NCI-H2171 (cell line): ENCODE results near the gene FBXO4.
A peak's percentile ranks its signal among the peaks of the same experiment; 100 is the strongest.
"Not testable (repeated sequence)": the region's sequence is repeated elsewhere in the genome, so short reads cannot be mapped to it uniquely, and the experiment has no call there.

Source experiments
- DNase-seq: peaks from one replicate; lab custom pipeline; 2025; lab: John Stamatoyannopoulos, UW

The FBXO4 gene

DNA sequence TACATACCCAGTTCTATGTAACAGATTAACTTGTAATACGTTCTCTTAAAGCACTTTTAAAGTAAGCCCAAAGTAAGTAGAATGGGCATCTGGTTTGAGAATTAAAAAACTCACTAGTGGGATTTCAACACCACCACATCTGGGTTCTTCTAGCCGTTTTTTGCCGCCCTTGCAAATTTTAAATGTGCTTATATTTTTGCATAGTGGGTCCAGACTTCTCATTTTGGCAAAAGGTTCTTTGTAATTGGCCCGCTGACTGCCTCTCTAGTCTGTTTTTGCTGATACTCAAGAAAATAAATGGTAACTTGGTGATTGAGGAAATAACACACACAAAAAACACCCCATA is 582 bp upstream of the FBXO4 start:
- DNase-seq: no peak

- peak; percentile 2 for DNase-seq
These were observed 472 bp downstream of the FBXO4 start for GRCh38 chr5:41925555-41925951.

GRCh38 chr5:41927604-41928003 is 2.5 kb downstream of the FBXO4 start:
- DNase-seq: no peak

DNA sequence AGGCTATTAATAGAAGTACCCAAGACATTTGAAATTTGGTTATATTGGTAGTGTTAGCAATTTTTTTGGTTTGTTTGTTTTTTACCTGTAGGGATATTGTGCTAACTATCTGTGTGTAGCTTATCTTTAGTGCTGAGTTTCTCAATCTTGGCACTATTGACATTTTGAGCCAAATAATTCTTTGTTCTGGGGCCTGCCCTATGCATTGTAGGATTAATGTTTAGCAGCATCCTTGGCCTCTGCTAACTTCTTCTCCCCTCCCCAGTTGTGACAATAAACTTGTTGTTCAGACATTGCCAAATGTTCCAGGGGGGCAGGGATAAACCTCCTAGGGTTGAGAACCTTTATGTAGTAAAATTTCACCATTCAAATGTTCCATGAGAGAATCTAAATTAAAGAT is 4.0 kb downstream of the FBXO4 start:
- DNase-seq: no peak

DNA sequence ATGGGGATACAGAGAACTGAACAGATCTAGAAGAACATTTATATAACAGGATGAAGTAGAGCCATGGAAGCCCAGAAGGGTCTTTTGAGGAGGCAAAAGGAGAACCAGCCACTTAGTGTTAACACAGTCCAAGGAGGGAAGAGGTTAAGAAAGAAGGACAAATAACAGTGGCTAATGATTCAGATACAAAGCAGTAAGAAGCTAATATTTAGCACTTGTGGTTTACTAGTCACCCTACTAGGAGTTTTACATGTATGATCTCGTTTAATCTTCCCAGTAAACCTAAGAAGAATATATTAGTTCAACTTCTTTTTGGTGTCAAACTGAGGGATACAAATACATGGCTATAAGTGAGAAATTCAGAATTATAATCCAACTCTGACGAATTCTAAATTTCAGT is 7.7 kb downstream of the FBXO4 start:
- no peak for DNase-seq

DNA sequence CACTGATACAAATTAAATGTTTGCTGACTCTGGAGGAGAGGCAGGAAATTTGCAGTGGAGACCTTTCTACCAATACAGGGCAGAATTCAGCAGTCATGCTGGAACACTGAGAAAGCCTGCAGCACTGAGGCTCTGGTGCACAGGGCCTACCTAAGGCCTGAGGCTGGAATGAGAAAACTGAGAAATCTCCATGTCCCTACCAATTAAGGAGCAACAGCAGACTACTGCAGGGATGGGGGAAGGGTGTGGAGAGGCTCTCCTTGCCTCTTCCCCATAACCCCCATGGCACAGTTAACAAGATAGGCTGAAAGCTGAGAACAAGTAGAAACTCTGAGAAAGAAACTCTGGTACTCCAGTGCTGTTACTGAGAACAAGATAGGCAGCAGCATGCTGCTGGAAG is 10.5 kb downstream of the FBXO4 start:
- DNase-seq: no peak

DNA sequence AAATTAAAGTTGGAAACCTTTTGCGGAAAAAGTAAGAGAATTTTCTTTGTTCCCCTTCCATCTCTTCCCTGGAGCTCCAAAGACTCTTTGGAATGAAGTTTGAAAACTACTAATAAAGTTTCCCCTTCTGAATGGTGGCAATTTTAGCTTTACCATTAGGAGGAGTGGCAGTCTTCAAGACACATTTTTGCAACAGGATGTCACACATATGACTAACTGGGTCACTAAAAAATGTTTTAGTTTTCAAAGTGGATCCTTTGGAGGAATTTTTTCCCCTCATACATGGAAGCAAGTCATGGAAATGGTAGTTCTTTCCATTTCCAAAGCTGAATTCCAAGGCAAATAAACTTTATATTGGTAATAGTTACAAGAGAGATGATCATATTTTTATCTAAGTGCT is 15.6 kb downstream of the FBXO4 start:
- DNase-seq: no peak

DNA sequence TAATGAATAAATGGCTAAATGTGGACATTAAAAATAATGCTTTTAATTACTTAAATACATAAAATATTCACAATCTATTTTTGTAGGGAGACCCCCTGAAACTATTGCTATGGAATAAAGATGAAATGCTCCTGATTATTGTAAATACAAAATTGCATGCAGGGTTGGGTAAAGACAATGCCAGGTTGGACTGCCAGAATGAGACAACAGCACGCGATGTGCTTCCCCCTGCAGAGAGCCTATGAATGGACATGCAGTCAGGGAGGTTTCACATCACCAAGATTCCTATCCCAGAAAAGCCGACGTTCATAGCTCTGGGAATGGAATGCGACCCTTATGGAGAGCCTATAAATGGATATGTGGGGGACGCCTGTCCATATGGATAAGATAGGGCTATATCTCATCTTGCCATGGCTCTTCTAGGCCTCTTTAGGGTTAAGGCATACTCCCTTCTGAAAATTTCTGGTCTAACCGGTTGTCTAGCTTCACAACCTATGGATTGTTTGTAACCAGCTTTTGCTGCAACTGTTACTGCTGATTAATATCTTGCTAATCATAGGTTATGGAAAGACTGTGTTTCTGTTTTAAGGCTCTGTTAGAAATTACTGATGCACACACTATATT is 20.4 kb downstream of the FBXO4 start:
- DNase-seq: not testable (repeated sequence)

DNA sequence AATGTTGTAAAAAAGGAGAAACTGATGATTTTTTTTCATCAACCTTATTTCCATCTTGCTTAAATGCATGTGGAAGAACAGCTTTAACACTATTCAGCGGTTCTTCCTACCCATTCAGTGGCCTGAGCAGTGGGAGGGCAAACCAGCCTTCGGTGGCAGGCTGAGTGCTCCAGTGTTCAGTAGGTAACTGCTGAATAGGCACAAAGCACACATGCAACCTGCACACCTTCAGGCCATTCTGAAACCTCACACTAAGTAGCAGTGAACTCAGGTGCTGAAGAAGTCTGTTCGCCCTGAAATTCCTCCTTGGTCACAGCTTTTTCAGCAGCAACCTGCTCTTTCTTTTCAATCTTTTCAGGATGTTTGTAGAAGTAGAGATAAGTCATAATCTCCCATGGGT is 26.1 kb downstream of the FBXO4 start:
- DNase-seq: no peak

GRCh38 chr5:41954286-41954685 is 29.2 kb downstream of the FBXO4 start:
- DNase-seq: no peak

DNA sequence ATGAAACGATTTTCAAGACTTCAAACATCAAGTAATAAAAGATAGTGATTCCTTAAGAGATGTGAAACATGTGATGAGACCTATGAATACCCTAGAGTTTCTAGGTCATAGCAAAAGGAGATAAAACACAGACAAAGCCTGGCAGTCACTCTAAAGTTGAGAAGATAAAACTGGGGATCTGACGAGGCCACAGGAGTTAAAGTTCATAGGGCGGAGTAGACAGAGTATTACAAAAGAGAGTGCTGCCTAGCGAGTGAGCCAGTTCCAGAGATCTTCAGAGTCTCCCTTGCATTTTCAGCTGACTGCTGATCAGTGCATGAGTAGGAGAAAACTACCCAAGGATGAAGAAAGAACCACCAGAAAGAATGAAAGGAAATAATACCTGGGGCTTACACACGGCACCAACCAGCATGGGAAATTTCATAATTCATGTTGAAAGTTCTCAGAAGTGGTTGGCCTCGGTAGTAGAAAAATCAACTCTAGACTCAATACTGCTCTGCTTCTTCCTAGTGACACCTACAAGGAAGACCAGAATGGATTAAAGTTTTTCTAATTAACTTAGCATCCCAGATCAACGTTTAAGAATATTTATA is 30.4 kb downstream of the FBXO4 start:
- no peak for DNase-seq

- no peak for DNase-seq
These were observed 31.9 kb downstream of the FBXO4 start for GRCh38 chr5:41956943-41957342.

DNA sequence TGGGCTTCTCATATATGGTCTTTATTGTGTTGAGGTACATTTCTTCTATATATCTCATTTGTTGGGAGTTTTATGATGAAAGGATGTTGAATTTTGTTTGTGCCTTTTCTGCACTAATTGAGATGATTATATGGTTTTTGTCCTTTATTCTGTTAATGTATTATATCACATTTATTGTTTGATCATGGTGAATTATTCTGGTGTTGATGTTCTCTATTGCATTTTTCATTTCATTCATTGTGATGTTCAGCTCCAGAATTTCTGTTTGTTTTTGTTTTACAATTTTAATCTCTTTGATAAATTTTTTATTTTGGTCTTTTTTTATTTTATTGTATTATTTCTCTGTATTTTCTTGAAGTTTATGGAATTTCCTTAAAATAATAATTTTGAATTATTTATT is 35.4 kb downstream of the FBXO4 start:
- DNase-seq: no peak

- DNase-seq: no peak
These were observed 36.7 kb downstream of the FBXO4 start for GRCh38 chr5:41961736-41962135.

DNA sequence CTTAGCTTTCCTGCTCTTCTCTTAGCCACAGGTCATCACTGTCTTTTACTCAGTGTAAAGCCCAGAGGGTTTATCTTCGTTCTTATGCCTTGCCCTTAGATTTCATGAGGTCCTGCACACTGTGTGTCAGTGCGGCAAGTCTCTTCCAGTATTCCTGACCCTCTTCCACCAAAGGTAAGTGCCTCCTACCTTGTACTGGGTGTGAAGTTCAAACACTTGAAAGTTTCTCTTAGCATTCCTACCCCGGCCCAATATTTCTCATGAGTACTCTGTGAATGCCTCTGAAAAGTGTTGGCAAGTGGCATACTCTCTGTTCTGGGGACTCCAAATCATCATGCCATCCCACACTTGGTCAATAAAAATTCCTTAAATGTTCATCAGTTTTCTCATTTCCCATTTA is 37.4 kb downstream of the FBXO4 start:
- DNase-seq: no peak

- DNase-seq: no peak
These were observed 41.5 kb downstream of the FBXO4 start for GRCh38 chr5:41966401-41967105.

DNA sequence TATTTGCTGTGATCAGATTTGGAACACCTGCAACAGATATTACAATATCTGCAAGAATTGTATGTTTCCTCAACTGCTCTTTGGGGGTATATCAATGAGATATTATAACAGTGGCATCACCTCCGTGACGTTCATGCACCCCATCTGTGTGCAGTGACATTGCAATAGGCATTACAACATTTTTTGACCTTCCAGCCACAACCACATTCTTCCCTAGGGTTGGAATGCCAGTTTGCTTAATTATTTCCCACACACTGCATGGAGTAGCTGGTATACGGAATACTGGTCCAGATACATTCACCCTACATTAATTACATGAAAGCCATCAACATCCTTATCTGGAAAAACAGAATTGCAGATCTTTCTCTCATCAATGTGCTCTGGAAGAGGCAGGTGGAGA is 42.3 kb downstream of the FBXO4 start:
- no peak for DNase-seq

GRCh38 chr5:41968153-41968723 is 43.2 kb downstream of the FBXO4 start:
- no peak for DNase-seq

DNA sequence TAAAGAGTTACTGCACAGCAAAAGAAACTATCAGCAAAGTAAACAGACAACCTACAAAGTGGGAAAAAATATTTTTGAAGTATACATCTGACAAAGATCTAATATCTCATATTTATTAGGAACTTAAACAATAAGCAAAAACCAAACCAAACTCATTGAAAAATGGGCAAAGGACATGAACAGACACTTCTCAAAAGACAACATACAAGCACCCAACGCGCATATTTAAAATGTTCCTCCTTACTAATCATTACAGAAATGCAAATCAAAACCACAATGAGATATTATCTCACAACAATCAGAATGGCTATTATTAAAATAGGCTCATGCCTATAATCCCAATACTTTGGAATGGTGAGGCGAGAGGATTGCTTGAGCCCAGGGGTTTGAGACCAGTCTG is 48.0 kb downstream of the FBXO4 start:
- DNase-seq: no peak

DNA sequence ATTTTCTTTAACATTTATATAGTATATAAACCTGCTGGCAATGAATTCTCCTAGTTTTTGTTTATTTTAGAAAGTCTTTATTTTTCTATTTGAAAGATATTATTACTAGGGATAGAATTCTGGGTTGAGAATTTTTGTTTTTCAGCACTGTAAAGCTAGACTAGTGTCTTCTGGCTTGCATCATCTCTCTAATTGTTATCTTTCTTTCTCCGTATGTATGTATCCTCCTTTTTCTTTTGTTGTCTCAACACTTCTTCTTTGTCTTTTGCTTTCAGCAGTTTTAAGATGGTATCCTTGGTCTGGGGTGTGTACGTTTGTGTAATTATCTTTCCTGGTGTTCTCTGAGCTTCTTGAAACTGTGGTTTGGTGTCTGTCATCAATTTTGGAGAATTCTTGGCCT is 48.8 kb downstream of the FBXO4 start:
- no peak for DNase-seq

DNA sequence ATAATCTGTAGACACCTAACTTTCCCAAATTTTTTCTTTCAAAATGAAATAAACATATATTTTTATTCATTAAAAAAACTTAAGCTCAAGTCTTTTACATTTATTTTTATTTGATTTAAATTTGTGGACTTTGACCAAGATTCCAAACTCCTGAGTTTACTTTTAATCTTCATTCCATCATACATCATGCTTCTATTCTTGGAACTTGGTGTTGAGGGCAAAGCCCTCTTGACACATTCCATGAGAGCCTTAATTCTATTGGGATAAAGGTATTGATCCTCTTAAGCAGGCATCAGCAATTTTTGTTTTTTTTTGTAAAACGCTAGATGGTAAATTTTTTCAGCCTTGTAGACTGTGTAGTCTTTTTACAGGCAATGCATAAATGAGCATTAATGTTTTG is 53.6 kb downstream of the FBXO4 start:
- no peak for DNase-seq

DNA sequence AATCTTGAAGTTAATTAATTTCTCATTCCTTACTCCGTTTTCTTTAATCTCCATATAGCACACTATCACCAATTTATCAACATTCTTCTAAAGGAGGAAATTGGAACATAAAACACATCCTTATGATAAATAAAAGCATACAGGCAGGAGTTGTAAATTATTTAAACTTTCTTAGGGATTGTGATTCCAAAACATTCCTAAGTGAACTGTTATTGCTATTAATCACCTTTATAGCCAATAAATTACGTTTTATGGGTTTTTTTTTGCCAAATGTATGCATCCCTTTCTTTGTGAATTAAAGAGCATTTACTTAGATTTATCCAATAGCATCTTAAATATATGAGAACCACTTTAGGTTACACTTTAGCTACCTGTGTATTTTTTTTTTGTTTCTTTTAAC is 55.3 kb downstream of the FBXO4 start:
- DNase-seq: no peak

DNA sequence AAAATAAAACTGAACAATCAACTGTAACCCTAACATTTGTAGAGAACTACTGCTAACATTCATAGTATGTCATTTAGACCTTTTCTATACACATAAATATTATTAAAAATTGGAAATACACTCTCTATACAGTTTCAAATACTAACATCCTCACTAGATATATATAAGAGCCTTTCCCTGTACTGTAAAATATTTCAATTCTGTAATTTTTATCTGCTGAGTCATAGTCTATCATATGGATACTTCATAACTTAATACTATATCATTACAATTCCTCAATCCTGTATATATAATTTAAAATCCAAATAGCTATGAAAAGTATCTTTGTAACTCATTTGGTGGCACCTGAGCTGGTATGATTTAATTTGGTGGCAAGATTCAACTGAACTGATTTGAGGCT is 55.8 kb downstream of the FBXO4 start:
- DNase-seq: no peak

DNA sequence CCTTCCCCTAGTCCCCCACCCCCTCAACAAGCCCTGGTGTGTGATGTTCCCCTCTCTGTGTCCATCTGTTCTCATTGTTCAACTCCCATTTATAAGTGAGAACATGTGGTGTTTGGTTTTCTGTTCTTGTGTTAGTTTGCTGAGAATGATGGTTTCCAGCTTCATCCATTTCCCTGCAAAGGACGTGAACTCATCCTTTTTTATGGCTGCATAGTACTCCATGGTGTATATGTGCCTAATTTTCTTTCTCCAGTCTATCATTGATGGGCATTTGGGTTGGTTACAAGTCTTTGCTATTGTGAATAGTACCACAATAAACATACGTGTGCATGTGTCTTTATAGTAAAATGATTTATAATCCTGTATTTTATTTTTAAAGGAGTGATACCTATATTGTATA is 57.8 kb downstream of the FBXO4 start:
- DNase-seq: not testable (repeated sequence)
